ENCODE measurements around the gene ADM5.
A peak's percentile ranks its signal among the peaks of the same experiment; 100 is the strongest.

ADM5 gene

DNA sequence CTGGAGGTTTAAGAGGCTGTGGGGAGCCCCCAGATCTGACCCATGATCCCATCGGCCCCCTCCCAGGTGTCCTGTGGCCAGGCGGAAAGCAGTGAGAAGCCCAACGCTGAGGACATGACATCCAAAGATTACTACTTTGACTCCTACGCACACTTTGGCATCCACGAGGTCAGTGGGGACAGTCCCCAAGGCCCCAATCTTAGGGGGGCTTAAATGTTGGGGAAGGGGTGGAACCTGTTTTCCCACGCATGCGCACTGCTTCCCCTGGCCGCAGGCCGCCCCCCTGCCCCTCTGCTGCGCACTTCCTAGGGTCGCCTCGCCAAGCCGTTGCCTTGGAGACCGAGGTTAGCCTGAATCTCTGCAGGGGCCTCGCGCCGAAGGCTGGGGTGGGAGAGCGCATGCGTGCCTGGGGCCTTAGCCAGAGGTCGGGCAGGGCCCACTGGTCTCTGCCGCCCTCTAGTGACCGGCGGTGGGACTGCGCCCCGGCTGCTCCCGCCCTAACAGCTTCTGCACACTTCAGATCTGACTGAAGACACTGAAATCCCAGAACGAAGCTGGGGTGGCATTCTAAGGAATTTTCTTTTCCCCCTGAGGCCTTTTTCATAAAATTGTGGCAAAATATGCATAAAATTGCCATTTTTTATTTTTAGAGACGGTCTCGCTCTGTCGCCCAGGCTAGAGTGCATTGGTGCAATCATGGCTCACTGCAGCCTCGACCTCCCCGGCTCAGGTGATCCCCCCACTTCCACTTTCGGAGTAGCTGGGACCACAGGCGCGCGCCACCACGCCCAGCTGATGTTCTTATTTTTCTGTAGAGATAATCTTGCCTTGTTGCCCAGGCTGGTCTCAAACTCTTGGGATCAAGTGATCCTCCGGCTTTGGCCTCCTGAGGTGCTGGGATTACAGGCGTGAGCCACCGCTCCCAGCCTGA is 8.7 kb upstream of the ADM5 start:
- peak; percentile 95 for DNase-seq

DNA sequence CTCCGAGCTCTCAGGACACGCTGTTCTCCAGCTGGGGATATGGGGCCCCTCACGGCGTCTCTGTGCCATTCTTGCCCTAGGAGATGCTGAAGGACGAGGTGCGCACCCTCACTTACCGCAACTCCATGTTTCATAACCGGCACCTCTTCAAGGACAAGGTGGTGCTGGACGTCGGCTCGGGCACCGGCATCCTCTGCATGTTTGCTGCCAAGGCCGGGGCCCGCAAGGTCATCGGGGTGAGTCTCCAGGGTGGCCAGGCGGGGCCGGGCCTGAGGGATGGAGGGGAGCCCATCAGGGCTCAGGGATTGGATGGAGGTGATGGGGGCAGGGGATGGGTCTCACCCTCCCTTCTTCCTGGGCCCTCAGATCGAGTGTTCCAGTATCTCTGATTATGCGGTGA is 7.6 kb upstream of the ADM5 start:
- DNase-seq: no peak

DNA sequence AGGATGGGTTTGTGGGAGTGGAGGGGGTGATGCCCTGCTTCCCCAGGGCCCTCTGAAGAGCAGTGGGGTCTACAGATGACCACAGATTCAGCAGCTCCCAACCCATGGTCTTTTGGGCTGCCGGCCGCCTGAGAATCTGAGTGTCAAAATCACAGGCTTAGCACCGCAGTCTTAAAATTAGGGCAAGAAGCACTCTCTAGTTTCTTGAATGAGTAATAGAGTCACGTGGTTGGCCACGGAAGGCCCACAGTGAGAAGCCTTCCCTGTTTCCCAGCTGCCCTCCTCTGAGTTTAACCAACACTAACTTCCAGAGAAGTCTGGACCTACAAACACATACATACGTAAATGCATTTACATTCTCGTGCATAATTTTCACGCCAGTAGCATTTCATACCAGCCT is 7.1 kb upstream of the ADM5 start:
- DNase-seq: no peak

DNA sequence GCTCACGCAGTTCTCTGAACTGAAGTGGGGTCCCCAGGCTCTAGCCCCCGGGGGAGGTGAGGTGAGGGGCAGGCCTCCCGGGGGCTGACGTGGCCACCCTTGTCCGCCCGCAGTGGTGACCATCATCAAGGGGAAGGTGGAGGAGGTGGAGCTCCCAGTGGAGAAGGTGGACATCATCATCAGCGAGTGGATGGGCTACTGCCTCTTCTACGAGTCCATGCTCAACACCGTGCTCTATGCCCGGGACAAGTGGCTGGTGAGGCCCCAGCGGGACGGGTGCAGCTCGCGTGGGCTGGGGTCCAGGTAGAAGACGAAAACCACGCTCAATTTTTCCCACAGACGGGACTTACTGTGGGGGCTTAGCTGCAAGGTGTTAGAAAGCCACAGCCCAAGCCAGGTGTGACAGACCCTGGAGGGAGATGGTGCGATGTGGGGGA is 5.6 kb upstream of the ADM5 start:
- no peak for DNase-seq

DNA sequence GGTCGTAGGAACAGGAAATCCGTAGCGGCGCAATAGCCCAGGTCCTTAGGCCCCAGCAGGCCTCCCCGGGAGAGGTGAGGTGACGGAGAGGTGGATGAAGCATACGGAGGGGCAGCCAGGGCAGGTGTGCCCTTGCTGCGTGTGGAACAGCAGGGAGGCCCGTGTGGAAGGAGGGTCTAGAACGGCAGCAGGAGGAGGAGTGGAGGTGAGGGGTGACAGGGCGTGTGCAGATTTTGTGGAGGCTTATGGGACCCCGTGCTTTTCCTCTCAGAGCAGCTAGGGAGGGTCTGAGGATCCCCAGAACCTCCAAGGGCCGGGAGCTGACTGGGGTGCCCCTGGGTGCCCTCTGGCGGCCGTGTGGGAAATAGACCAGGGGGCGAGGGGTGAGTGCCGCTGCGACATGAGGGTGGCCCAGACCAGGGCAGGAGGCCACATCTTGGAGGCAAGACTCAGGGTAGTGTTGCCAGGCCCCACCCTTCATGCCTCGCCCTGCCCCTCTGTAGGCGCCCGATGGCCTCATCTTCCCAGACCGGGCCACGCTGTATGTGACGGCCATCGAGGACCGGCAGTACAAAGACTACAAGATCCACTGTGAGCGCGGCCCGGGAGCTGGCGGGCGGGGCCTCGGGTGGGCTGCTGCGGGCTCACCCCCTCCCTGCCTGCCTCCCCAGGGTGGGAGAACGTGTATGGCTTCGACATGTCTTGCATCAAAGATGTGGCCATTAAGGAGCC is 5.0 kb upstream of the ADM5 start:
- DNase-seq: no peak

DNA sequence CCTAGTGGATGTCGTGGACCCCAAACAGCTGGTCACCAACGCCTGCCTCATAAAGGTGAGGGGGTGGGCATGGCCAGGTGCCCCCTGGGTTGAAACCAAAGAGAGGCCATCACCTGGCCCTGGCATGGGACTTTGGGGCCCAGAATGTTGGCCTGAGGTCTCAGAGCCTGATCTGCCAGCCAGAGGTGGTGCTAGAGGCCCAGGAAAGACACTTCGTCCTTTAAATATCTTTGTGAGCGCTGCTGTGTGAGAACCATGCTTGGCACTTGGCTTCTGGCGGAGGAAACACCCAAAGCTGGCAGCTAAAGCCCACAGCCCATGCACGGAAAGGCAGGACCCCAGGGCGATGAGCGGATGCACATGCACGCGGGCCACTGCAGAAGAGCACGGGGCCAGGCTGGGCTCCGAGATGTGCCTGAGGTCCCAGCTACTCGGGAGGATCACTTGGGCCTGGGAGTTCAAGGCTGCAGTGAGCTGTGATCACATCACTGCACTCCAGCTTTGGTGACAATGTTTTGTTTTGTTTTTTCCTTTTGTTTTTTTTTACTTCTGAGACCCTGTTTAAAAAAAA is 4.3 kb upstream of the ADM5 start:
- DNase-seq: no peak

DNA sequence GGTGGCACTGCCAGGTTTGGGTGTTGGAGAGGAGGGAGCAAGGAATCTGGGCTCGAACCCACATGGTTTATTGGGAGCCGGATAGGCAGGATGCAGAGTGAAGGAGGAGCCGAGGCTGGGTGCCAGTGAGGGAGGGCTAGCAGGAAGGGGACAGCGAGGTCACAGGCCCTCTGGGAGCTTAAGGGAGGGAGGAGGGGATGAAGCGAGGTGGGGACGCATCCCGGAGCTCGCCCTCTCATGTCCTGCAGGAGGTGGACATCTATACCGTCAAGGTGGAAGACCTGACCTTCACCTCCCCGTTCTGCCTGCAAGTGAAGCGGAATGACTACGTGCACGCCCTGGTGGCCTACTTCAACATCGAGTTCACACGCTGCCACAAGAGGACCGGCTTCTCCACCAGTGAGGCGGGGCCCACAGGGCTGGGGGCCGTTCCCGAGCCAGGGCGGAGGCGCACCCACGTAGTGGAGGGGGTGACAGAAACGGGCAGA is 3.5 kb upstream of the ADM5 start:
- no peak for DNase-seq

DNA sequence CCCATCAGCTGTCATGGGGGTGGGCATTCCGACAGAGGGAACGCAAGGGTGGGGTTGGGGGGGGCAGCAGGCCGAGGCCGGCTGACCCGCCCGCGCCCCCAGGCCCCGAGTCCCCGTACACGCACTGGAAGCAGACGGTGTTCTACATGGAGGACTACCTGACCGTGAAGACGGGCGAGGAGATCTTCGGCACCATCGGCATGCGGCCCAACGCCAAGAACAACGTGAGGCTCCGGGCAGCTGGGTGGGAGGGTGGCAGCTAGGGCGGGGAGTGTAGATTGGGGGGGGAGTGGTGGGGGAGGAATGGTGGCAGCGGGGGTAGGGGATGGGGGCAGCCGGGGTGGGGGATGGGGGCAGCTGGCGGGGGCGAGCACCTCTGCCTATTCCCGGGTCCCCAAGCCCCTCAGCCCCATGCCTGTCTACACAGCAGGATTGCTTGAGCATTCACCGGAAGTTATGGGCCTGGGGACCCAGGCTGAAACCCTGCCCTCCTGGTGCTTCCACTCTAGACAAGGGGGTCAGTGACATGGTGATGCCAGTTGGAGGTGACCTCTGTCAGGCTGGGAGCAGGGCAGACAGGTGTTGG is 2.8 kb upstream of the ADM5 start:
- no peak for DNase-seq

DNA sequence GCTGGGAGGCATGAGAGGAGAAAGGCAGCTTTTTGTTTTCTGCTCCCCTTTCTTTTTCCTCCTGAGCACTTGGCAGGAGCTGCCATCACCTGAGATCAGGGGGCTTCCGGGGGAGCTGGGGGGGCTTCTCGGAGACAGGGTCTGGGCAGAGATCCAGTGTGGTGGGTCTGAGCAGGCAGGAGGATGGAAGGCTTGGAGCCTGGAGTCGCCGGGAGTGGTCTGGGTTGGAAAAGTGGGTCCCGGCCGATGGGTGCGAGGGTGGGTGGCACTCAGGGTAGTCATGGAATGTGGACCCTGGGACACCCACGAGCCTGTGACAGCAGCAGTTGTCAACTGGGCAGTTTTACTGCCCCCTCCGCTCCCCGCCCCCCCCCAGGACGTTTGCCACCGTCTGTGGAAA is 2.2 kb upstream of the ADM5 start:
- no peak for DNase-seq

DNA sequence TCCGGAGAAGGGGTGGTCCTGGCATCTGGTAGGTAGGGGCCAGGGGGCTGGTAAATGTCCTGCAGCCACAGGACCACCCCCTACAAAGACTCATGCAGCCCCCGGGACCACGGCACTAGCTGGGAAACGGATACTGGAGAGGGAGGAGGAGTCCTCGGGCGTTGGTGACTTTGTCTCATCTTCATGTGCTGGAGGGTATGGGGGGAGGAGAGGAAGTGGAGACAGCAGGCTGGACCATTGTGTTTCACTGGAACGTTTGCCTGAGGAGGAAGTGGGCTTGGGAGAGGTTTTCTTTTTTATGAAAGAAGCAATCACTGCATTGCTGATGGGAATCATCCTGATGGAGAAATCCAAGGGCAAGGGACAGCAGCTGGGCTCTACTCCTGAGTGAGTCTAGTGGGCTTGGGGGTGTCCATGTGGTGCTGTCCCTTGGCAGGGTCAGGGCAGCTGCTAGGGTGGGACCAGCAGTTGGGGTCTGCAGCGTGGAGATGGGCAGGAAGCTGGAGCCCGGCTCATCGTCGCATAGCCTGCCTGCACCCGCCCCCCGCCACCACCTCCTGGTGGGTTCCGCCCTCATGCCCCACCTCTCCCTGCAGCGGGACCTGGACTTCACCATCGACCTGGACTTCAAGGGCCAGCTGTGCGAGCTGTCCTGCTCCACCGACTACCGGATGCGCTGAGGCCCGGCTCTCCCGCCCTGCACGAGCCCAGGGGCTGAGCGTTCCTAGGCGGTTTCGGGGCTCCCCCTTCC is 1.7 kb upstream of the ADM5 start:
- no peak for DNase-seq

DNA sequence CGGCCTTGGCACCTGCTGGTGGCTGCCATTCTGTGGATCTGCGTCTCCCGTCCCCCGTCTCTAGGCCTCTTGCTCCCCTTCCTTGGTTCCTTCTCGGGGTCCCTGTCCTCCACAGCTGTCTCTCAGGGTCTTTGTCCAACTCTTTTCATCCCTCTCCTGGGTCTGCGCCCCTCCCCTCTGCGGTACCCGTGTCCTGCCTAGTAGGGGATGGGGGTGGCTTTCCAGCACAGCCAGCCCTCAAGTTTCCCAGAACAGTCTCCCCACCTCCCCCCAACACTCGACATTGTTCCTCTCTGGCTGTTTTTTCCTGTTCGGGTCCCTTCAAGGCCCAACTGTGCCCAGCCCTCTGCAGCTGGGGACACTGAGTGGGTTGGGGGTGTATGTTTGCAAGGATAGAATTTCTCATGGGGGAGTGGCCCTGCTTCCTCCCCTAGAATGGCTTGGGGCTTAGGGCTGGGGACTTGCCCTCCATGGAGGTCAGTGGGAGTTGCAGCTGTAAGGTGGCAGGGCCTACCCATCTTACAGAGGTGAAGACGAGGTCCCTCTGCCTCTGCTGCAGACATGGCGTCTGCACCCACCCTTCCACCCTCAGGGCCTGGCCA is 762 bp upstream of the ADM5 start:
- DNase-seq: no peak

DNA sequence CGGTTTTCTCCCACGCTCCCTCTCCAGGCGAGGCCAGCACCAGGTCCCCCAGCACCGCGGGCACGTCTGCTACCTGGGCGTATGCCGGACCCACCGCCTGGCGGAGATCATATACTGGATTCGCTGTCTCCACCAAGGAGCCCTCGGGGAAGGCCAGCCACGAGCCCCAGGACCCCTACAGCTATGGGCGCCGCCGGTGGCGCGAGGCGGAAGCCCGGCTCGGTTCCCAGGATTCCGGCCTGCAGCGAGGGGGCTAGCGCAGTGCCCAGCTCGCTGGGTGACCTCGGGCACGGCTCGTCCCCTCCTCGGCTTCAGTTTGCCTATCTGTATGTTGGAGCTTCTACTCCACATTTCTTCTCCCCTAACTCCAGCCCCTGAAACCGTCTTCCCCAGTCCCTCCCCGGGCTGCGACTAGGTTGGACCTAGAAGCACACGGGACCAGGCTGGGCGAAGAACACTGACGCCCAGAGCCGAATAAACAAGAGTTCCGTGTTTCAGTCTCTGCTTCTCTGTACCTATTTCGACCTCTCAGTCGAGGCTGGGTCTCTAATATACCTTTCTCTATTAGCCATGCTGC is 773 bp downstream of the ADM5 start:
- DNase-seq: no peak

DNA sequence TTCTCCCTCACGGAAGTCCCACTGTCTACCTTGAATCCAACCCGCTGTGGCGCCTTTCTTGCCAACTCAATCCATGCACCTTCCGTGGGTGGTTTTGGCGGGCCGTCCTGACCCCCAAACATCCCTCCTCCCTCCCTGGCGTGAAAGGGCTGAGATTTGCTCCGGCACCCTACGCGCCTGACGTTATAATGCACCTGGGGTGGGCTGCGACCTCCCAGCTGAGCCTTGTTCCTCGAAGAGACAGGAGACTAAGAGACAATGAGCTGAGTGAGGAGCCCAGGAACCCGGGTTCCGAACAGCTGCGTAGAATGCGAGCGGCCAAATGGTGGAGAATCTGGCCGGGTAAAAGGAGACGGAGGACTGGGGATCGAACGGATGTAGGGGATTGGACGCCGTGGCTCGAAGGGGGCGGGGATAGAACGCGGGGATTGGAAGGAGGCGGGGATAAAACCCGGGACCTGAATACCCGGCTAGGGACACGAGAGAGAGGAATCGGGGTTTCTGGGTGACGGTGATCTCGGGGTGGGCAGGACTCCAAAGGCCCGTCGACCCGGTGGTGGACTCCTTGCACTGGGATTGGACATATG is 1.4 kb downstream of the ADM5 start, which contains the start of gene CPT1C:
Gene CPT1C, plus strand, starts transcription at position 461 of the 587 bp plus-strand sequence. CDS start 1,137 bp downstream, outside the sequence.
- peak; percentile 88 for DNase-seq

DNA sequence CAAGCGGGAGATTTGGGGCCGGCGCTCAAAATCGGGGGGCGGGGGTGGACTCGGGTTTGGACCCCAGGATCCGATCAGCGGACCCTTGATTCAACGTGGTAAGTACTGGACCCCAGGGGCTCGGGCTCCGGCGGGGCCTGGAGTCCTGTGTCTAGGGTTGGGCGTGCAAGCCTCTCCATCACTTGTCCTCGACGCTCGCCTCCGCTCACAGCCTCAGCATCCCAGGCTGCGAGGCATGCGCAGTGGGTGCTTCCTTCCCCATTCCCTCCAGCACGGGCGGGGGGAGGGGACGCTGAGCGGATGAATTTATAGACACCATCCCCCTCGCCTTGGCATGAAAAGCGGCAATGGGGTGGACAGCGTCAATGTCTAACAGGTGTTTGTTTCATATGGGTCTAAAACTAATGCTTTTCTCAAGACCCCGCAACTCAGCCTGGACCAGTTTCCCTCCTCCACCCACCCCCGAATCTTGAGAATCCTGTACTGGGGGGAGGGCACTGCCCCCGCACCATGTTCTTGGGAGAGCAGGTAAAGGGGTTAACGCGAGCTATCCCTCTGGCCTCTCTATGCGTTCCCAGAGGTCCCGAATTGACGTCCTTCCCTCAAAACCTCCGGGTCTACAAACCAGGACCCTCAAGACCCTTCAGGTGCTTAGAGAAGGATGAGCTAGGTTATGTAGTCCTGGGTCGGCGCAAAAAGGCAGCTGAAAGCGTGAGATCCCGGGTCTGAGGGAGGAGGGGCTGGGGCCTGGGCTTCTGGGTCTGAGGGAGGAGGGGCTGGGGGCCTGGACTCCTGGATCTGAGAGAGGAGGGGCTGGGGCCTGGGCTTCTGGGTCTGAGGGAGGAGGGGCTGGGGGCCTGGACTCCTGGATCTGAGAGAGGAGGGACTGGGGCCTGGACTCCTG is 2.1 kb downstream of the ADM5 start:
- peak; percentile 83 for DNase-seq

DNA sequence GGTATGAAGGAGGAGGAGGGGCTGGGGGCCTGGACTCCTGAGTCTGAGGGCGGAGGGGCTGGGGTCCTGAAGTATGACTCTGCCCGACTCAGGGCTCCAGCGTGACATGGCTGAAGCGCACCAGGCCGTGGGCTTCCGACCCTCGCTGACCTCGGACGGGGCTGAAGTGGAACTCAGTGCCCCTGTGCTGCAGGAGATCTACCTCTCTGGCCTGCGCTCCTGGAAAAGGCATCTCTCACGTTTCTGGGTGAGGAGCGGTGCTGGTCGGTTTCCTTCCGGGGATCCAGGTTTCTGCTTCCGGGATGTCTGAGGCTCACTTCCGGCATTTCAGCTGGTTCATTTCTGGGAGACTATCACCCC is 2.7 kb downstream of the ADM5 start:
- no peak for DNase-seq

DNA sequence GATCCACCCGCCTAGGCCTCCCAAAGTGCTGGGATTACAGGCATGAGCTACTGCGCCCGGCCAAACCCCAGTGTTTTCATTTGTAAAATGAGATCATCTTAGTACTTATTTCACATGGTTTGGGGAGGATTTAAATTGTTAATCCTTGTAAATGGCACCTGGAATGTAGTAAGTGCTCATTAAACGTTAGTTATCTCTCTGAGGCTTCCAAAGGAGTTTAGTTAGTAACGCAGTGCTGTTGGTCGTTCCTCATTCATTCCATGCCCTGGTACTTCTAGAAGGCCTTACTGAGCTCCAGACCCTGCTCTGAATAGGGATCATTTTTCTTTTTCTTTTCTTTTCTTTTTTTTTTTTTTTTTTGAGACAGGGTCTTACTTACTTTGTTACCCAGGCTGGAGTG is 6.7 kb downstream of the ADM5 start:
- DNase-seq: no peak

DNA sequence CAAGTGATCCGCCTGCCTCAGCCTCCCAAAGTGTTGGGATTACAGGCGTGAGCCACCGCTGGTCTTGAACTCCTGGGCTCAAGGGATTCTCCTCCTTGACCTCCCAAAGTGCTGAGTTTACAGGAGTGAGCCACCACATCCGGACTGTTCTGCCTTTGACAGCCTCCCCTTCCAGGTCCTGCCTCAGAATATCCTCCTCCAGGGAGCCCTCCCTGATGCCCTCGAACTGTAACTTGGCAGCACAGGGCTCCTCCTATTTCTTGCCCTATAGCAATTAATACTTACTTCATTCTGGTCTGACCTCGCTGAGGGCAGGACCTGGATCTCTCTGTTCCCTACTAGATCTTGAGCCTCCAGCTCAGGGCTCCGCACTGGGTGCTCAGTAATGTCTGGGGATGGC is 7.5 kb downstream of the ADM5 start:
- DNase-seq: no peak

DNA sequence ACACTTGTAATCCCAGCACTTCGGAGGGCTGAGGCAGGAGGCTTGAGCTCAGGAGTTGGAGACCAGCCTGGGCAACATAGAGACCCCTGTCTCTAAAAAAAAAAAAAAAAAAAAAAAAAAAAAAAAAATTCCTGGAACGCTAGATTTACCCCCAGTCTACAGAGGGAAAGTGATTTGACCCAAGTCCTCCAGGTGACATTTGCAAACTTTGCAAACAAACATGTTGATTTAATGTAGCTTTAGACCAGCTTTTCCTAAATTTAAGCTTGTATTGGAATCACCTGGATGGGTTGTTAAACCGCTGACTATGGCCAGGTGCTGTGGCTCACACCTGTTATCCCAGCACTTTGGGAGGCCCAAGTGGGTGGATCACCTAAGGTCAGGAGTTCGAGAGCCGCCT is 10.0 kb downstream of the ADM5 start:
- DNase-seq: no peak

DNA sequence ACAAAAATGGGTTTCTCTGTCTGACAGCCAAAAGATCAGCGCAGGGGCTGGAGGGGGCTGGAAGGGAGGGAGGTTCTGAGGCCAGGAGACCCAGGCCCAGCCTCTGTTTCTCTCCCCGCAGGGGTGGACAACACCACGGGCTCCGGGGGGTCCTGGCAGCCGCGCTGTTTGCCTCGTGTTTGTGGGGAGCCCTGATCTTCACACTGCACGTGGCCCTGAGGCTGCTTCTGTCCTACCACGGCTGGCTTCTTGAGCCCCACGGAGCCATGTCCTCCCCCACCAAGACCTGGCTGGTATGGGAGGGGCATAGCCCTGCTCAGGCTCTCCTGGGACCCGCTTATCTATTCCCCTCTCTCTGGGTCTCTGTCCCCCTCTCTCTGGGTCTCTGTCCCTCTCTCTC is 11.2 kb downstream of the ADM5 start:
- no peak for DNase-seq

DNA sequence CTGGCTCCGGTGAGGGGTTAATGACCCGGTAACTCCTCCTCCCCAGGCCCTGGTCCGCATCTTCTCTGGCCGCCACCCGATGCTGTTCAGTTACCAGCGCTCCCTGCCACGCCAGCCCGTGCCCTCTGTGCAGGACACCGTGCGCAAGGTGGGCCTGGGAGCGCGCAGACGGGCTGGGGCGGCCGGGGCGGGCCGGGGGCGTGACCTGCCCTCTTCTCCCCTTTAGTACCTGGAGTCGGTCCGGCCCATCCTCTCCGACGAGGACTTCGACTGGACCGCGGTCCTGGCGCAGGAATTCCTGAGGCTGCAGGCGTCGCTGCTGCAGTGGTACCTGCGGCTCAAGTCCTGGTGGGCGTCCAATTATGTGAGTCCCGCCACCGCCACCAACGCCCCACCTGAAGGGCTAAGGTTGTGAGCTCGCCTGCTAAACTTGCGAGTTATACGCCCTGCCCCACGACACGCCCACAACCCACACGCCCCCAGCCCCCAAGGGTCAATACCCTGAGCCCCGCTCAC is 11.9 kb downstream of the ADM5 start:
- no peak for DNase-seq
